Astrocyte (in vitro differentiated cells and primary cell): ENCODE data around the gene LRTM2. TPM values are rescaled to one million over a fixed set of nuclear protein-coding genes. Genes with fewer than 3 reads are reported as not detected.

Source experiments
- DNase-seq: peaks from one replicate; pipeline ENCODE4 v3.0.0-alpha.2; 2010; ENCODE audit warnings: low read depth
- FAIRE-seq: peaks from 2 replicates; lab custom pipeline; 2011; peaks lifted over from hg19 to GRCh38; lab: Jason Lieb, UNC
- H2AFZ ChIP-seq: 2 replicates; pipeline ENCODE4 v1.6.0; 2012; ENCODE audit warnings: low read depth, low read length, inconsistent platforms
- H3K27ac ChIP-seq: 2 replicates; pipeline ENCODE4 v1.5.1; 2011; ENCODE audit warnings: low read depth, low read length, inconsistent platforms
- H3K27me3 ChIP-seq: 2 replicates; pipeline ENCODE4 v1.6.0; 2011; ENCODE audit warnings: low read length, inconsistent platforms; ENCODE audit not compliant: insufficient read depth
- H3K36me3 ChIP-seq: 2 replicates; pipeline ENCODE4 v1.5.1; 2011; ENCODE audit warnings: low read length, inconsistent platforms; ENCODE audit not compliant: insufficient read depth
- H3K4me1 ChIP-seq: 2 replicates; pipeline ENCODE4 v1.5.1; 2011; ENCODE audit warnings: low read length, inconsistent platforms; ENCODE audit not compliant: insufficient read depth
- H3K4me2 ChIP-seq: 2 replicates; pipeline ENCODE4 v1.6.0; 2012; ENCODE audit warnings: low read length, inconsistent platforms
- H3K4me3 ChIP-seq: 2 replicates; pipeline ENCODE4 v1.5.1; 2011; ENCODE audit warnings: low read depth, mild to moderate bottlenecking, low read length, inconsistent platforms; ENCODE audit not compliant: insufficient read depth
- H3K79me2 ChIP-seq: 2 replicates; pipeline ENCODE4 v1.6.0; 2012; ENCODE audit warnings: mild to moderate bottlenecking, low read length, inconsistent platforms; ENCODE audit not compliant: insufficient read depth
- H3K9ac ChIP-seq: 2 replicates; pipeline ENCODE4 v1.6.0; 2012; ENCODE audit warnings: mild to moderate bottlenecking, low read length, inconsistent platforms
- H3K9me3 ChIP-seq: 2 replicates; pipeline ENCODE4 v1.5.1; 2012; ENCODE audit warnings: low read depth, mild to moderate bottlenecking, low read length, inconsistent platforms; ENCODE audit not compliant: insufficient read depth
- H4K20me1 ChIP-seq: 2 replicates; pipeline ENCODE4 v1.6.0; 2012; ENCODE audit warnings: low read length, inconsistent platforms; ENCODE audit not compliant: insufficient read depth
- H3K27ac Mint-ChIP-seq: one replicate; pipeline ENCODE4 v1.8.0; 2021; ENCODE audit warnings: mild to moderate bottlenecking, mixed read lengths; ENCODE audit not compliant: unreplicated experiment
- H3K27me3 Mint-ChIP-seq: one replicate; pipeline ENCODE4 v1.8.0; 2021; ENCODE audit warnings: low read depth, mixed read lengths; ENCODE audit not compliant: unreplicated experiment
- H3K36me3 Mint-ChIP-seq: one replicate; pipeline ENCODE4 v1.8.0; 2021; ENCODE audit warnings: low read depth, mixed read lengths; ENCODE audit not compliant: unreplicated experiment
- H3K4me1 Mint-ChIP-seq: one replicate; pipeline ENCODE4 v1.8.0; 2021; ENCODE audit warnings: low read depth, mixed read lengths; ENCODE audit not compliant: unreplicated experiment
- H3K4me3 Mint-ChIP-seq: one replicate; pipeline ENCODE4 v1.8.0; 2021; ENCODE audit warnings: mild to moderate bottlenecking, moderate library complexity, mixed read lengths; ENCODE audit not compliant: unreplicated experiment
- H3K9me3 Mint-ChIP-seq: one replicate; pipeline ENCODE4 v1.8.0; 2021; ENCODE audit warnings: mild to moderate bottlenecking, mixed read lengths; ENCODE audit not compliant: unreplicated experiment
- CTCF ChIP-seq: IDR thresholded peaks from 2 replicates; pipeline ENCODE4 v1.5.1; 2011; ENCODE audit warnings: low read depth, mild to moderate bottlenecking, inconsistent platforms, low read length, moderate library complexity; ENCODE audit not compliant: insufficient read depth
- EZH2 ChIP-seq: IDR thresholded peaks from 2 replicates; pipeline ENCODE4 v1.6.1; 2012; ENCODE audit warnings: mild to moderate bottlenecking, low read length, inconsistent platforms; ENCODE audit not compliant: insufficient read depth
- total RNA-seq: library from RNA; stranded (reverse); gene quantifications from 2 replicates; pipeline ENCODE4 v1.2.1, GENCODE V29; 2021

Gene LRTM2
- total RNA-seq, 1 donor from 2014 or later: not detected

GRCh38 chr12:1846421-1847405 is 26.3 kb downstream of the LRTM2 start:
- H3K36me3 ChIP-seq: no peaks in the 10 kb centered on the region
- Mint-ChIP-seq H3K9me3 (no peaks in the 10 kb centered on the region), H3K36me3 (no peaks in the 10 kb centered on the region), H3K4me3 (no peak overlapping the region), H3K27ac (no peak overlapping the region), H3K27me3 (peaks cover 42% of the 10 kb centered on the region), H3K4me1 (no peaks in the 10 kb centered on the region)
- H3K4me2 ChIP-seq: no peak overlapping the region
- no peak overlapping the region for H3K4me3 ChIP-seq
- no peak overlapping the region for H2AFZ ChIP-seq
- DNase-seq (no peak), FAIRE-seq (no peak)
- no peaks in the 10 kb centered on the region for H3K9me3 ChIP-seq
- no peaks in the 10 kb centered on the region for H3K4me1 ChIP-seq
- TF ChIP-seq CTCF (no peak), EZH2 (no peak)
- H3K9ac ChIP-seq: no peak overlapping the region
- H3K79me2 ChIP-seq: no peaks in the 10 kb centered on the region
- H3K27ac ChIP-seq: no peak overlapping the region
- peaks cover 22% of the 10 kb centered on the region for H3K27me3 ChIP-seq
- H4K20me1 ChIP-seq: no peaks in the 10 kb centered on the region

- Histone ChIP-seq H3K4me3 (no peak overlapping the region), H3K4me2 (no peak overlapping the region), H3K4me1 (no peaks in the 10 kb centered on the region), H3K9me3 (no peaks in the 10 kb centered on the region), H3K9ac (no peak overlapping the region), H3K79me2 (no peaks in the 10 kb centered on the region), H2AFZ (no peak overlapping the region), H3K27ac (no peak overlapping the region), H3K27me3 (peaks cover 22% of the 10 kb centered on the region), H4K20me1 (no peaks in the 10 kb centered on the region), H3K36me3 (no peaks in the 10 kb centered on the region)
- H3K27me3 Mint-ChIP-seq: peaks cover 42% of the 10 kb centered on the region
- no peaks in the 10 kb centered on the region for H3K36me3 Mint-ChIP-seq
- no peak for TF ChIP-seq EZH2
- TF ChIP-seq CTCF: no peak
- no peak overlapping the region for H3K27ac Mint-ChIP-seq
- FAIRE-seq (no peak), DNase-seq (no peak)
- no peak overlapping the region for H3K4me3 Mint-ChIP-seq
- no peaks in the 10 kb centered on the region for H3K9me3 Mint-ChIP-seq
- H3K4me1 Mint-ChIP-seq: no peaks in the 10 kb centered on the region
Observed at GRCh38 chr12:1847411-1847810, 27.0 kb downstream of the LRTM2 start.

GRCh38 chr12:1848146-1848545 is 27.8 kb downstream of the LRTM2 start:
- H3K27me3 Mint-ChIP-seq: peaks cover 38% of the 10 kb centered on the region
- Histone ChIP-seq H3K36me3 (no peaks in the 10 kb centered on the region), H3K9ac (no peak overlapping the region), H3K79me2 (no peaks in the 10 kb centered on the region), H3K4me1 (no peaks in the 10 kb centered on the region), H3K27ac (no peak overlapping the region), H3K4me3 (no peak overlapping the region), H3K9me3 (no peaks in the 10 kb centered on the region), H4K20me1 (no peaks in the 10 kb centered on the region), H3K27me3 (peaks cover 19% of the 10 kb centered on the region), H3K4me2 (no peak overlapping the region), H2AFZ (no peak overlapping the region)
- no peaks in the 10 kb centered on the region for H3K4me1 Mint-ChIP-seq
- FAIRE-seq (no peak), DNase-seq (no peak)
- H3K27ac Mint-ChIP-seq: no peak overlapping the region
- no peaks in the 10 kb centered on the region for H3K9me3 Mint-ChIP-seq
- TF ChIP-seq EZH2: no peak
- no peaks in the 10 kb centered on the region for H3K36me3 Mint-ChIP-seq
- H3K4me3 Mint-ChIP-seq: no peak overlapping the region
